Measurements from ENCODE around the gene JARID2.

- TF ChIP-seq GATA2 (IDR thresholded peaks at IDR 0.05; ENCODE audit: low read depth, low read length): no peak
- TF ChIP-seq GATA3 (IDR thresholded peaks at IDR 0.05; ENCODE audit: low read depth, low read length): no peak
These were observed 70.9 kb downstream of the JARID2 start for GRCh38 chr6:15316754-15317153.

All from SH-SY5Y (cell line).